Fibroblast of villous mesenchyme (primary cell): ENCODE measurements around the gene CD34. TPM values are rescaled to one million over a fixed set of nuclear protein-coding genes. Genes with fewer than 3 reads are reported as not detected.

Source experiments
- DNase-seq: peaks from one replicate; pipeline ENCODE4 v3.0.0-alpha.2; 2010; ENCODE audit warnings: low read depth
- H3K4me3 ChIP-seq: 2 replicates; pipeline ENCODE4 v1.5.1; 2011; ENCODE audit warnings: low read depth, mild to moderate bottlenecking, low read length
- total RNA-seq: library from RNA; depleted of rRNA; stranded (reverse); fragments of >200 nt; gene quantifications from 2 replicates; pipeline ENCODE4 v1.2.3, GENCODE V29; 2012
- TF ChIP-seq, protein P1 (sequence below): IDR thresholded peaks from 2 replicates; pipeline ENCODE4 v1.5.1; 2012; ENCODE audit warnings: low read depth, mild to moderate bottlenecking, low read length; ENCODE audit not compliant: insufficient read depth

The CD34 gene
- total RNA-seq, 1 donor, result 0.43 TPM

DNA sequence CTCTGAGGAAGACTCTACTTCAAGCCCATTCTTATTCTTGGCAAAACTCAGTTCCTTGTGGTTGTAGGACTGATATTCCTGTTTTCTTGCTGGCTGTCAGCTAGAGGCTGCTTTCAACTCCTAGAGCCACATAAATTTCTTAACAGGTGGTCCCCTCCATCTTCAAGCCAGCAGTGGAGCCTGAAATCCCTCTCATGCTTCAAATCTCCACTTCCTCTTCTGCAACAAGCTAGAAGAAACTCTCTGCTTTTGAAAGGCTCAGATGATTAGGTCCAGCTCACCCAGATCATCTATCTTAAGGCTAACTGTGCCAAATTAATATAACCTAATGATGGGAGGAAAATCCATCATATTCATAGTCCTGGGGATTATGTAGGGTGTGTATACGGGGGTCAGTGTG lies 43.2 kb upstream of the CD34 start:
- TF ChIP-seq, protein P1, sequence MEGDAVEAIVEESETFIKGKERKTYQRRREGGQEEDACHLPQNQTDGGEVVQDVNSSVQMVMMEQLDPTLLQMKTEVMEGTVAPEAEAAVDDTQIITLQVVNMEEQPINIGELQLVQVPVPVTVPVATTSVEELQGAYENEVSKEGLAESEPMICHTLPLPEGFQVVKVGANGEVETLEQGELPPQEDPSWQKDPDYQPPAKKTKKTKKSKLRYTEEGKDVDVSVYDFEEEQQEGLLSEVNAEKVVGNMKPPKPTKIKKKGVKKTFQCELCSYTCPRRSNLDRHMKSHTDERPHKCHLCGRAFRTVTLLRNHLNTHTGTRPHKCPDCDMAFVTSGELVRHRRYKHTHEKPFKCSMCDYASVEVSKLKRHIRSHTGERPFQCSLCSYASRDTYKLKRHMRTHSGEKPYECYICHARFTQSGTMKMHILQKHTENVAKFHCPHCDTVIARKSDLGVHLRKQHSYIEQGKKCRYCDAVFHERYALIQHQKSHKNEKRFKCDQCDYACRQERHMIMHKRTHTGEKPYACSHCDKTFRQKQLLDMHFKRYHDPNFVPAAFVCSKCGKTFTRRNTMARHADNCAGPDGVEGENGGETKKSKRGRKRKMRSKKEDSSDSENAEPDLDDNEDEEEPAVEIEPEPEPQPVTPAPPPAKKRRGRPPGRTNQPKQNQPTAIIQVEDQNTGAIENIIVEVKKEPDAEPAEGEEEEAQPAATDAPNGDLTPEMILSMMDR, result no peak
- no peak for DNase-seq
- no peak overlapping the region for H3K4me3 ChIP-seq

DNA sequence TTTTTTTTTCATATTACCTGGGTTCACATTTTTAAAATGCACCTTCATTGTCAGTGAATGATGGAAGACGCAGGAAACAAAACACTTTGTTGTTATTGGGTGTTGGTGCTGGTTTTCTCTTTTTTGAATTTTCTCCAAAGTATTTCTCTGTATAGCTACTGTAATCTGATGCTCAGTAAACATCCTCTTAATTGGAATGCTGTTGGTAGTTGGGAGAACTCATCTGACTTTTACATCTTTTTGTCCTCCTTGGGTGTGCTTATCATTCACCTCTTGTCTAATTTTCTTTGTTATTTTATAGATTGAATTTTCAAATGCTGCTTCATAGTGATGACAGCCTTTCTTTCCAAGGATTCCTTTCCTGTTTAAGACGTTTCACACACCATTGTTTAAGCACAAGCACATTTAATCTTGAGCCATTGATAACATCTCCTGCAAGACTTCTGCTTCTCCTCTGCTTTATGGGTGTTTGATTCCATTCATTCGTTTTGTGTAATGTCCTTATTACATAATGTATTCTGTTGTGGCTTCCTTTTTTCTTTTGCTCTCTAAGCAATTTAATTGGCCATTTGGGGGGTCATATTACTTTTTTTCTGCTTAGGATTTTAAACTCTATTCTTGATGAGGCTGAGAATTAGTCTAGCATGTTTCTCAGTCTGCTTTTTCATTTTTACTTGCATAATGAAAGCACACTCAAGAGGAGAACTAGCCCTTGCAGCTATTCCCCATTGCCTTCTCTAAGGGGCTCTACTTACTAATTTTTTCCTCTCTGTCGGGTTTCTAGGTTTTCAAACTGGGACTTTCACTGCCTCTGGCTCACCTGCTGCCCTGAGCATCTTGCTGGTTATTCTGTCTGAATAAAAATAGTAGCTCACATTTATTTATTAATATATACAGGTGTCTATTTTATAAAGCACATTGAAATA lies 42.0 kb upstream of the CD34 start:
- TF ChIP-seq, protein P1, result no peak
- no peak overlapping the region for H3K4me3 ChIP-seq
- DNase-seq, result peak; percentile 28

DNA sequence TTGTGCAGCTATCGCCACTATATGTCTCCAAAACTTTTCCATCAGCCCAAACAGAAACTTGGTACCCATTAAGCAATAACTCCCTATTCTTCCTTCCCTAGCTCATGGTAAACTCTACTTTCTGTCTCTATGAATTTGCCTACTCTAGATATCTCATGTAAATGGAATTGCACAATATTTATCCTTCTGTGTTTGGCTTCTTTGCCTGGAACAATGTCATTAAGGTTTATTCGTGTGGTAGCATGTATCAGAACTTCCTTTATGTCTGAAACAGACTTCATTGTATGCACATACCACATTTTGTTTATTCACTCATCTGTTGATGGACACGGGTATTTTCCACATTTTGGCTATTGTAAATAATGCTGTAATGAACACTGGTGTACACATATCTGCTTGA lies 40.7 kb upstream of the CD34 start:
- no peak for DNase-seq
- TF ChIP-seq, protein P1, result no peak
- H3K4me3 ChIP-seq, result no peak overlapping the region

DNA sequence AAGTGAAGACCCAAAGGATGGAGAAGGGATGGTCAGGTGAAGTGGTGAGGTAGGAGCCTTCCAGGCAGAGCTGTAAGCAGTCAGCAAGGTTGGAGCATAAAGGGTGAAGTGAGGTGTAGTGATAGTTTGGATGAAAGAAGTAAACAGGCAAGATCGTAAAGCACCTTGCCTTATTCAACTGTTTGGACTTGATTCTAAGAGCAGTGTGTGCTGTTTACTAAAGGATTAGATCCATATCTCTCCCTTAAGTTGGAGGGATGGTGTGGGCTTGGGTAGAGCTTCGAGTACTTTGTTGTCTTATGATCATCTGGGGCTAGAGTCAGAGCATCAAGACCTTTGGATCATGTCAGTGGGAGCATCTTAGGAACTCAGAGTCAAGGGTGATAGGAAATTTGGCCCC lies 39.8 kb upstream of the CD34 start:
- DNase-seq, result no peak
- H3K4me3 ChIP-seq, result no peak overlapping the region
- TF ChIP-seq, protein P1, result no peak

DNA sequence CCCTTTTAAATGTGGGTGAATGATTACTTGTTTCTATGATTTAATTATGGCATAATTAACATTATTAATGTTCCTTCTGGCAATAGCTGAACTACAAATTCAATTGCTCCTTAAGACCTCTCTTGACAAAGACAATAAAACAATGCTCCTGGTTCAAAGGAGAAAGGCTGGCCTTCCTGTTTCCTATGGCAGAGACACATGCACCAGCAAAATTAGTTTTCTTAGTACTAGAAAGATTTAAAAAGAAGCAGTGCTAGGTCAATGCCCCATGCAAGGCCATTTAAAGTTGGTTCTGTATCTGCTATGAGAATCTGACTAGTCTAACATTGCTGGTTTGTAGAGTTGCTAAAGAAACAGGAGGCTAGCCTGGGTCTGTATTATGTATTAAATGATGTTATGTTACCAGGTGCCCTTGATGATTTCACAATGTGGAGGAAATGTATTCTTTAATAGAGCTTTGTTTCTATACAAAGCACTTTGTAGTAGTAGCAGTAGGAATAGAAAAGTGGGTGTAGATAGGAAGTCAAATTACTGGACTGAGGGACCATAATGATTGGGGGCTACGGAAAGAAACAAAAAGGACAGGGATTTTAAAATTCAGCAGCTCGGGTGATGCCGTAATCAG lies 38.8 kb upstream of the CD34 start:
- H3K4me3 ChIP-seq, result no peak overlapping the region
- no peak for DNase-seq
- TF ChIP-seq, protein P1, result no peak

DNA sequence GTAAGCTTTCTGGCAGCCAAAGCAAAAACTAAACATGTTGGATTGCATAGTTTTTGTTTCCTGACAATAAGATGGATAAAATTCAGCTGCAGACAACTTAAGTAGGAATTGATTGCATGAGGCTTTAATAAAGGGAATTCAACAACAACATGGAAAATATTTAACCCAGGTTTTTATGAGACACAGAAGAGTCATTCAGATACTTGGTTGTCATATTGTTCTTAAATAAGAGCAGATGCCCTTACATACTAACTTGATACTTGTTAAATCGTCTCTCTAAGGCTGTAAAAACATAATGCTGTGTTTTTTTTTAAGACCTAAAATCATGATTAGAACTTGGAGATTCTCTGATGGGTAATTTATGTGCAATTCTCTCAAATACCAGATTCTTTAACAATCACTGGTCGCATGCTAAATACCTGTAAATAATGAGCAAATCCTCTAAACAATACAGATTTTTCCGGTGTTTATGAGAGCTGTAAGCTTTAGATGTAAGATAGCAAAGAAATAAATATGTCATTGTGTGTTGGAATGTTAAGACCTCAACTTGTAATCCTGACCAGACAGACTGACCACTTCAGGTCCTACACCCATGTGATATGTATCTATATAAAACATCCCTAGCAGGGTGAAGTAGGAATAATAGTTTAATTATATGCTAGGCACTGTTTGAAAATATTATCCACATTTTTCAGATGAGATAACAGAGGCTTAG lies 37.8 kb upstream of the CD34 start:
- TF ChIP-seq, protein P1, result no peak
- no peak overlapping the region for H3K4me3 ChIP-seq
- no peak for DNase-seq
